ENCODE measurements around the gene HES5. TPM values are rescaled to one million over a fixed set of nuclear protein-coding genes. Genes with fewer than 3 reads are reported as not detected.
A peak's percentile ranks its signal among the peaks of the same experiment; 100 is the strongest.

Gene HES5
- total RNA-seq, 1 donor from 2014 or later, result 4.5 TPM

DNA sequence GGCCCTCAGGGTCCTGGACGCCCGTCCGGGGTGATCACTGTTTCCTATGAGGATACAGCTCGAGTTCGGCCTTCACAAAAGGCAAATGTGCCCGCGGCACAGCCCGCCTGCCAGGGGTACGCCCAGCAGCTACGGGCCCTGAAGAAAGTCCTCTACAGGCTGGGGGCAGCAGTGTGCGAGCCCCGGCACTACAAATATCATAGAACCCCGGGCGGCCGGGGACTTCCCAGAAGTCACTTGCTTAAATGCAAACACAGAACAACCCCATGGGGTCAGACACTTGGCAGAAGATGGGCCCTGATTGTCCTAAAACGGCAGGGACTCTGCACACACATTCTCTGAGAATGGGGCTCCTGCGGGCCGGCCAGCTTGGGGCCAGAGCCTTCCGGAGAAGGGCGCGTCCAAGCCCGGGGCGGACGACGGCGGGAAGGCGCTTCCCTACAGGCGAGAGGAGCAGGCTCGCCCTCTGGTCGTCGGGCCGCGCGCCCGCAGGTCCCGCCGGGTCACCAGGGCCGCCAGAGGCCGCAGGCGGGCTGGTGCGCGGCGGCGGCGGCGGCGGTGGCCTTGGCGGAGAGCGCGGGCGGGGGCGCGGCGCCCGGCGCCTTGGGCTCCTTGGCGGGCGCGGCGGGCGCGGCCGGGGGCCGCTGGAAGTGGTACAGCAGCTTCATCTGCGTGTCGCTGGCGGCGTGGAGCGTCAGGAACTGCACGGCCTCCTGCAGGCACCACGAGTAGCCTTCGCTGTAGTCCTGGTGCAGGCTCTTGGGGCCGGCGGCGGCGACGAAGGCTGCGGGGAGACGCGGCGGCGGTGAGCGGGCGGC lies 888 bp downstream of the HES5 start:
- H3K4me3 Mint-ChIP-seq, result peak overlapping the region; percentile 79
- peaks cover 40% of the 10 kb centered on the region for H3K27me3 Mint-ChIP-seq
- H3K27ac Mint-ChIP-seq, result no peak overlapping the region
- TF ChIP-seq CTCF (conservative IDR thresholded peaks at IDR 0.05), result no peak
- H3K36me3 Mint-ChIP-seq, result no peaks in the 10 kb centered on the region
- no peaks in the 10 kb centered on the region for H3K9me3 Mint-ChIP-seq
- no peak for DNase-seq (ENCODE audit: extremely low spot score, unreplicated experiment)
- peaks cover 20% of the 10 kb centered on the region for H3K4me1 Mint-ChIP-seq (ENCODE audit: unreplicated experiment)

- DNase-seq (ENCODE audit: extremely low spot score, unreplicated experiment), result no peak
- H3K4me3 Mint-ChIP-seq, result peak overlapping the region; percentile 79
- no peaks in the 10 kb centered on the region for H3K9me3 Mint-ChIP-seq
- H3K36me3 Mint-ChIP-seq, result no peaks in the 10 kb centered on the region
- TF ChIP-seq CTCF (conservative IDR thresholded peaks at IDR 0.05), result no peak
- H3K4me1 Mint-ChIP-seq (ENCODE audit: unreplicated experiment), result peaks cover 24% of the 10 kb centered on the region
- H3K27ac Mint-ChIP-seq, result no peak overlapping the region
- peaks cover 35% of the 10 kb centered on the region for H3K27me3 Mint-ChIP-seq
Measured at GRCh38 chr1:2528611-2528965, 1.5 kb downstream of the HES5 start.

DNA sequence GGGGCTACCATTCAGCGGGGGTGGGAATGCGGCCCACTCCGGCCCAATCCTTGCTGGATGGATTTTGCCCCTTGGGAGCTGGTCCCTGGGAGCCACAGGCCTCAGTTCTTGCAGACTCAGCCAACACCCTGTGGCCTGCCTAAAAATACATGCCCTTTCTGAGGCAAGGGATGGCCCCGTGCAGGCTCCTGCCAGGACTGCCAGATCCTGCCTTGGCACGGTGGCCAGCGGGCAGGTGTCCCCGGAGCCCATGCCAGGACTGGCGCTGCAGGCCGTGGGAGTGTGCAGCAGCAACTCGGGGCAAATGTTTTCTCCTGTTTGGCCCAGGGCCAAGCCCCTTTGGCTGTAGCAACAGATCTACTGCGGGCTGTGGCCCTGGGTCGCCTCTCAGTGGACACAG lies 2.0 kb downstream of the HES5 start:
- no peak for TF ChIP-seq CTCF (conservative IDR thresholded peaks at IDR 0.05)
- H3K4me3 Mint-ChIP-seq, result no peak overlapping the region
- H3K27me3 Mint-ChIP-seq, result peaks cover 30% of the 10 kb centered on the region
- no peak for DNase-seq (ENCODE audit: extremely low spot score, unreplicated experiment)
- H3K9me3 Mint-ChIP-seq, result no peaks in the 10 kb centered on the region
- H3K36me3 Mint-ChIP-seq, result no peaks in the 10 kb centered on the region
- H3K4me1 Mint-ChIP-seq (ENCODE audit: unreplicated experiment), result peaks cover 20% of the 10 kb centered on the region
- no peak overlapping the region for H3K27ac Mint-ChIP-seq

DNA sequence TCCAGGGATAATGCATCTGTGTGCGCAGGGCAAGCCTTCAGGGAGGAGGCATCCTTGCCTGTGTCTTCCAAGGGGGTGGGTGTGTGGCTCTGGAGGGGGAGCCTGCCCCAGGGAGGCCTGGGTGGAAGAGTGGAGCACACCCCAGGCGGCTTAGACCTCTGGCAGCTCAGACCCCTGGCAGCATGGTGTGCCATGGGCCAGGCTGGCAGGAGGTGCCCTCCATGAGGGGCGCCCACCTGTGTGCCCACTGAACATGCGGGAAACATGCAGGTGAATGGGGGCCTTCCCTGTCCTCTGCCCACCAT lies 2.6 kb downstream of the HES5 start:
- Mint-ChIP-seq H3K4me1 (ENCODE audit: unreplicated experiment) (peaks cover 20% of the 10 kb centered on the region), H3K27ac (no peak overlapping the region), H3K4me3 (peak overlapping the region; percentile 80), H3K27me3 (peaks cover 26% of the 10 kb centered on the region), H3K9me3 (no peaks in the 10 kb centered on the region), H3K36me3 (no peaks in the 10 kb centered on the region)
- DNase-seq (ENCODE audit: extremely low spot score, unreplicated experiment), result no peak
- TF ChIP-seq CTCF (conservative IDR thresholded peaks at IDR 0.05), result no peak

DNA sequence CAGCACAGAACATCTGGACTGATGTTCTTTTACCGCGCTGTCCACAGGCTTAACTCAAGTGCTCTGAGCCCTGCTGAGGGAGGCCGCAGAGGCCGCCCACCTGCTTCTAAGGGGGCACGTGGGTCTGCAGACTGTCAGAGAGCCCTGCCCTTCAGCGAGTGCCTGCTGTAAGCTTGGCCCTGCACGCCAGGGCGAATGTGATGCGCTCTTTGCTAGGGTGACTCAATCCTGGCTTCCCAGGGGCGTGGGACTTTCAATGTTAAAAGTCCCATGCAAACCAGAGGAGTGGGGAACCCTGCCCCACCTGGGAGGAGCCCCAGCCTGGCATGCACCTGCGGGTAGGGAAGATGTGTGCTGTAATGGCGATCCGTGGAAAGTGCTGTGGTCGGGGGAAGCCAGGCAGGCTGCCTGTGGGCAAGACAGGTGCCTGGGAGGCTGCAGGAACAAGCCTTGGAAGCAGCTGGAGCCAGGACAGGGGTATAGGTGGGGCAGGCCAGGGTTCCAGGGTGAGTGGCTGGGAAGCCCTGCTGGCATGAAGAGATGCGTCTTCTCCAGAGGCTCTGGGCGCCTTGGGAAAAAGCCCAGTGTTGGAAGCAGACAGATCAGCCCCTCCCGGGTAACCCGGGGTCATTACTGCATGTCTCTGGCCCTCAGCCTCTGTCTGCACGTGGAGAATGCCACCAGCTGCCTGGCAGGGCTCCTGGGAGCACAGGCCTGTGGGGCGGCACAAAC lies 3.1 kb downstream of the HES5 start:
- DNase-seq (ENCODE audit: extremely low spot score, unreplicated experiment), result no peak
- no peak for TF ChIP-seq CTCF (conservative IDR thresholded peaks at IDR 0.05)
- Mint-ChIP-seq H3K9me3 (no peaks in the 10 kb centered on the region), H3K36me3 (no peaks in the 10 kb centered on the region), H3K4me3 (peak overlapping the region; percentile 80), H3K4me1 (ENCODE audit: unreplicated experiment) (peaks cover 20% of the 10 kb centered on the region), H3K27ac (peak overlapping the region; percentile 94), H3K27me3 (peaks cover 24% of the 10 kb centered on the region)
